ENCODE data around the gene MRS2.

- TF ChIP-seq CTCF (IDR thresholded peaks at IDR 0.05; ENCODE audit: insufficient read depth, low read length) (no peak), REST (IDR thresholded peaks at IDR 0.05; ENCODE audit: insufficient replicate concordance, low read depth) (no peak)
These were observed 13.0 kb downstream of the MRS2 start for GRCh38 chr6:24415753-24416152.
